Astrocyte (in vitro differentiated cells and primary cell): ENCODE measurements around the gene SCYL1.

Source experiments
- CTCF ChIP-seq: IDR thresholded peaks from 2 replicates; pipeline ENCODE4 v1.5.1; 2011; ENCODE audit warnings: low read depth, mild to moderate bottlenecking, inconsistent platforms, low read length, moderate library complexity; ENCODE audit not compliant: insufficient read depth
- EZH2 ChIP-seq: IDR thresholded peaks from 2 replicates; pipeline ENCODE4 v1.6.1; 2012; ENCODE audit warnings: mild to moderate bottlenecking, low read length, inconsistent platforms; ENCODE audit not compliant: insufficient read depth

- TF ChIP-seq CTCF (no peak), EZH2 (no peak)
Observed at GRCh38 chr11:65541093-65541982, 16.5 kb downstream of the SCYL1 start.
